Smooth muscle cell of trachea (primary cell): ENCODE data around the gene KCTD1. TPM values are rescaled to one million over a fixed set of nuclear protein-coding genes. Genes with fewer than 3 reads are reported as not detected.

ENCODE experiments used
- total RNA-seq: library from RNA; depleted of rRNA; stranded (reverse); fragments of >200 nt; gene quantifications from 2 replicates; pipeline ENCODE4 v1.2.1, GENCODE V29; 2014

The KCTD1 gene
- 9.0 and 9.6 TPM in 2 replicates for total RNA-seq

DNA sequence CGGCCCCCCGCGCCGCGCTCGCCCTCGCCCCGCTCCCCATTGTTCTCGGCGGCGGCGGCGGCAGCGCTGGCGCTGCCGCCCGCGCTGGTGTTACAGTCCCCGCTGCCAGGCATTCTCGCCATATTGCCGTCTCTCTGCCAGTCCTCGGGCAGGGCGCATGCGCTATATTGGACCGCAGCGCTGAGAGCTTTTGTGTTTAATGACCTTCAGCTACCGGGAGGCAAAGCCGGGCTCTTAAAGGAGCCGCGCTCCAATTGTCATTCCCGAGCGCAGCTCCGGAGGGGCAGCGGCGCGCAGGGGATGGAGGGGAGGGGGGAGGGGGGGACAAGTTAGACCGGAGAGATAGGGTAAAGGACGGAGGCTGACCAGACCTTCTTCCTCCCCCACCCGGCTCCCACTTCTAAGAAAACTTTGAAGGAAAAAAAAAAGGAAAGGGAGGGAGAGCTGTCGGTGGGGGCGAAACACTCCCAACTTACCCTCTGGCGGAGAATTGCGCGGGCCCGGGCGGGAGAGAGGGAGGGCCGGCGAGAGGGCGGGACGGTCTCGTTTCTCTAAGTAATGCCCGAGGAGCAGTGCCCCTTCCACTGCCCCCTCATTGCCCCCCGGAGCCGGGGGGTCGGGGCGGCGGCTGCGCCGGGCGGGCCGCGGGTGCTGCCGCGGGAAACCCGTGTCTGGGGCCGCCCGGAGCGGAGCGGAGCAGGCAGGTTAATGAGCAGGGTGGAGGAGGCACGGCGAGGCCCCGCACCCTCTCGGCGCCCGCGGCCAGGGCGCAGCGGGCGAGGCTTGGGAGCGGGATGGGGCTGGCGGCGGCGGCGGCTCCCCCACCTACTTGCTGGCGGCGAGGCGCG, at the start of gene KCTD1:
Gene KCTD1, minus strand, starts transcription at position 139 of the 848 bp plus-strand sequence. Its CDS starts 17 bp downstream, at position 122.

